Measurements from ENCODE around the gene MARK2. TPM values are rescaled to one million over a fixed set of nuclear protein-coding genes. Genes with fewer than 3 reads are reported as not detected.

Gene MARK2
- total RNA-seq, 2 donors from 2014 or later: 39.7 to 39.8 TPM

- no peak for TF ChIP-seq CTCF (conservative IDR thresholded peaks at IDR 0.05)
- H3K27ac Mint-ChIP-seq: no peak overlapping the region
- no peak overlapping the region for H3K9ac ChIP-seq (ENCODE audit: extremely low read depth, low read length, poor library complexity, severe bottlenecking)
- H3K36me3 Mint-ChIP-seq (ENCODE audit: low read depth): peaks cover 29% of the 10 kb centered on the region
- DNase-seq: no peak
- H3K27me3 Mint-ChIP-seq (ENCODE audit: insufficient read depth): no peaks in the 10 kb centered on the region
- H3K4me1 ChIP-seq (ENCODE audit: control insufficient read depth, insufficient read depth, low read length): peaks cover 9% of the 10 kb centered on the region
- H3K9me3 ChIP-seq (ENCODE audit: control insufficient read depth, low read length): no peaks in the 10 kb centered on the region
- H3K36me3 ChIP-seq (ENCODE audit: control insufficient read depth, insufficient read depth, low read length): peaks cover 38% of the 10 kb centered on the region
- H3K9me3 Mint-ChIP-seq: no peaks in the 10 kb centered on the region
- H3K4me1 Mint-ChIP-seq: peaks cover 4% of the 10 kb centered on the region
- H3K4me3 Mint-ChIP-seq: no peak overlapping the region
- 83 to 100% methylated on average over 2 of the region's 4 CpGs for WGBS, 2 experiments (ENCODE audit: insufficient coverage in 1 of 2, insufficient read length in 1 of 2)
- no peaks in the 10 kb centered on the region for H3K27me3 ChIP-seq (ENCODE audit: control insufficient read depth, insufficient read depth, low read length, poor library complexity, severe bottlenecking)
- no peak overlapping the region for H3K4me3 ChIP-seq (ENCODE audit: low read length)
- H3K27ac ChIP-seq (ENCODE audit: low read depth, low read length): no peak overlapping the region
Observed at GRCh38 chr11:63906087-63906486, 67.2 kb downstream of the MARK2 start.

GRCh38 chr11:63906585-63906984 is 67.7 kb downstream of the MARK2 start:
- Mint-ChIP-seq H3K27me3 (ENCODE audit: insufficient read depth) (no peaks in the 10 kb centered on the region), H3K27ac (no peak overlapping the region), H3K9me3 (no peaks in the 10 kb centered on the region), H3K4me3 (no peak overlapping the region), H3K36me3 (ENCODE audit: low read depth) (peaks cover 26% of the 10 kb centered on the region), H3K4me1 (peaks cover 4% of the 10 kb centered on the region)
- WGBS, 2 experiments (ENCODE audit: insufficient coverage in 1 of 2, insufficient read length in 1 of 2): 96 to 99% methylated on average over 5 to 7 of the region's 7 CpGs
- H3K9me3 ChIP-seq (ENCODE audit: control insufficient read depth, low read length): no peaks in the 10 kb centered on the region
- no peaks in the 10 kb centered on the region for H3K27me3 ChIP-seq (ENCODE audit: control insufficient read depth, insufficient read depth, low read length, poor library complexity, severe bottlenecking)
- peak; percentile 80 for DNase-seq
- TF ChIP-seq CTCF (conservative IDR thresholded peaks at IDR 0.05): peak; percentile 70
- no peak overlapping the region for H3K27ac ChIP-seq (ENCODE audit: low read depth, low read length)
- peaks cover 9% of the 10 kb centered on the region for H3K4me1 ChIP-seq (ENCODE audit: control insufficient read depth, insufficient read depth, low read length)
- H3K4me3 ChIP-seq (ENCODE audit: low read length): no peak overlapping the region
- H3K36me3 ChIP-seq (ENCODE audit: control insufficient read depth, insufficient read depth, low read length): peaks cover 33% of the 10 kb centered on the region
- no peak overlapping the region for H3K9ac ChIP-seq (ENCODE audit: extremely low read depth, low read length, poor library complexity, severe bottlenecking)

- no peaks in the 10 kb centered on the region for H3K27me3 ChIP-seq (ENCODE audit: control insufficient read depth, insufficient read depth, low read length, poor library complexity, severe bottlenecking)
- H3K9me3 Mint-ChIP-seq: no peaks in the 10 kb centered on the region
- H3K4me3 ChIP-seq (ENCODE audit: low read length): no peak overlapping the region
- H3K27ac Mint-ChIP-seq: no peak overlapping the region
- peak overlapping the region; percentile 9 for H3K27ac ChIP-seq (ENCODE audit: low read depth, low read length)
- H3K4me1 ChIP-seq (ENCODE audit: control insufficient read depth, insufficient read depth, low read length): peaks cover 9% of the 10 kb centered on the region
- H3K36me3 Mint-ChIP-seq (ENCODE audit: low read depth): peaks cover 21% of the 10 kb centered on the region
- peaks cover 4% of the 10 kb centered on the region for H3K4me1 Mint-ChIP-seq
- no peak for TF ChIP-seq CTCF (conservative IDR thresholded peaks at IDR 0.05)
- no peak overlapping the region for H3K9ac ChIP-seq (ENCODE audit: extremely low read depth, low read length, poor library complexity, severe bottlenecking)
- no peak overlapping the region for H3K4me3 Mint-ChIP-seq
- no peaks in the 10 kb centered on the region for H3K27me3 Mint-ChIP-seq (ENCODE audit: insufficient read depth)
- WGBS, 2 experiments (ENCODE audit: insufficient coverage in 1 of 2, insufficient read length in 1 of 2): 86 to 87% methylated on average over 1 to 6 of the region's 6 CpGs
- no peak for DNase-seq
- no peaks in the 10 kb centered on the region for H3K9me3 ChIP-seq (ENCODE audit: control insufficient read depth, low read length)
- H3K36me3 ChIP-seq (ENCODE audit: control insufficient read depth, insufficient read depth, low read length): peaks cover 28% of the 10 kb centered on the region
Observed at GRCh38 chr11:63907063-63907462, 68.2 kb downstream of the MARK2 start.

All from endodermal cell (in vitro differentiated cells).